OCI-LY7 (cell line): Measurements from ENCODE around the gene ARPC5.
A peak's percentile ranks its signal among the peaks of the same experiment; 100 is the strongest.

ENCODE experiments used
- CTCF ChIP-seq: fragments of 200-600 bp; sonication (generic); conservative IDR thresholded peaks from 2 replicates; pipeline ENCODE4 v1.5.1; 2014; ENCODE audit warnings: mild to moderate bottlenecking, antibody characterized with exemption, low read length, moderate library complexity, mixed read lengths
- EZH2phosphoT487 ChIP-seq: fragments of 200-600 bp; sonication (generic); IDR thresholded peaks from 2 replicates; pipeline ENCODE4 v1.6.1; 2018; ENCODE audit warnings: low read depth, borderline replicate concordance, mild to moderate bottlenecking, mixed run types, antibody characterized with exemption, low read length, moderate library complexity, mixed read lengths

- TF ChIP-seq CTCF (peak; percentile 70), EZH2phosphoT487 (no peak)
Observed at GRCh38 chr1:183609313-183609712, 26.3 kb downstream of the ARPC5 start.
